GM12801 (cell line): ENCODE data around the gene SMYD2.

Experiments used
- TF ChIP-seq, protein P1 (sequence below): IDR thresholded peaks from one replicate; pipeline ENCODE4 v1.5.1; 2011; ENCODE audit warnings: control low read depth; ENCODE audit not compliant: insufficient read length; ENCODE audit errors: extremely low read depth

The SMYD2 gene

DNA sequence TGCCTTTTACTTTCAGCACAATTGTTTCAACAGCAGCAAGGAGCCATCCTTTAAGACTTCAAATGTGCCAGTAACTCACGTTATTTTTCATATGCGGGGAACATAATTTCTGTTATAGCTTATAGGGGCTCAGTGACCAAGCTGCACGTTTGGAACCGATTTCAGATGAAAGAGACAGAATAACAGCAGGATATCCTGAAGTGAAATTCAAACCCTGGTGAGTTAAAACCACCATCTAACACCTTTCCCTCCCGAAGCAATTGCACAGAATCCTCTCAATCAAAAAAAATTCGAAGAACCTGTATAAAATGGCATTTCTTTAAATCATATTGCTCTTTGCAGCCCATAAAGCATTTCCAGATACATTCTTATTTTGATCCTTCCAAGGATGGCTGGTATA lies 6.9 kb downstream of the SMYD2 start:
- TF ChIP-seq, protein P1, sequence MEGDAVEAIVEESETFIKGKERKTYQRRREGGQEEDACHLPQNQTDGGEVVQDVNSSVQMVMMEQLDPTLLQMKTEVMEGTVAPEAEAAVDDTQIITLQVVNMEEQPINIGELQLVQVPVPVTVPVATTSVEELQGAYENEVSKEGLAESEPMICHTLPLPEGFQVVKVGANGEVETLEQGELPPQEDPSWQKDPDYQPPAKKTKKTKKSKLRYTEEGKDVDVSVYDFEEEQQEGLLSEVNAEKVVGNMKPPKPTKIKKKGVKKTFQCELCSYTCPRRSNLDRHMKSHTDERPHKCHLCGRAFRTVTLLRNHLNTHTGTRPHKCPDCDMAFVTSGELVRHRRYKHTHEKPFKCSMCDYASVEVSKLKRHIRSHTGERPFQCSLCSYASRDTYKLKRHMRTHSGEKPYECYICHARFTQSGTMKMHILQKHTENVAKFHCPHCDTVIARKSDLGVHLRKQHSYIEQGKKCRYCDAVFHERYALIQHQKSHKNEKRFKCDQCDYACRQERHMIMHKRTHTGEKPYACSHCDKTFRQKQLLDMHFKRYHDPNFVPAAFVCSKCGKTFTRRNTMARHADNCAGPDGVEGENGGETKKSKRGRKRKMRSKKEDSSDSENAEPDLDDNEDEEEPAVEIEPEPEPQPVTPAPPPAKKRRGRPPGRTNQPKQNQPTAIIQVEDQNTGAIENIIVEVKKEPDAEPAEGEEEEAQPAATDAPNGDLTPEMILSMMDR, result no peak

DNA sequence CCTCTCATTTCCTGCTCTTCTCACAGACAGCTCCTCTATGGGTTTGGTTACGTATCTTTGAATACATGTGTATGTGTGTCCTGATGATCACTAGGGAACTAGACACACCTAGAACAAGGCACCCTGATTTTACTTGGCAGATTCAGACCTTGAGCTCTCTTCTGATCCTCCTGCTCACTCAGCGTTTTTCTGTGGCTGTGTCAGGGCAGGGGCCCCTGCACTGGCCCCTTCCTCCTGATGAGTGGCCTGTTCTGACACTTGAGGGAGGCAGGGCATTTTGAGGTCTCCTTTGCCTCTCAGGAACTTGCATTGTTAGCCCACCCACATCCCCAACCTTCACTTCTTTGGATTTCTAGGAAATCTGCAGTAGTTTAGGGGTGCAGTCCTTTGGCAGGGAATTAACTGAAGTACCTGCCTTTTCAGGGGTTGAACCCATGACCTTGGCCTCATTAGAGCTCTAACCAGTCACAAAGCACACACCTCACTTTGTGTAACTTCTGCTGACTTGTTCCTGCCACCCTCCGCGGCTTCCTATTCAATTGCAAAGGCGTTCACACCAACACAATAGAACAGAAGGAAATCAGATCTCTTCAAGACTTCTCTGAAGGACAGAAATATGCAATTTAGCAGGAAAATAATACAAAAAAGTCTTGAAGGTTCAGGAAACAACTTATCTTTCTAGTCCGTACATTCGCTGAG lies 8.8 kb downstream of the SMYD2 start:
- TF ChIP-seq, protein P1, result no peak

DNA sequence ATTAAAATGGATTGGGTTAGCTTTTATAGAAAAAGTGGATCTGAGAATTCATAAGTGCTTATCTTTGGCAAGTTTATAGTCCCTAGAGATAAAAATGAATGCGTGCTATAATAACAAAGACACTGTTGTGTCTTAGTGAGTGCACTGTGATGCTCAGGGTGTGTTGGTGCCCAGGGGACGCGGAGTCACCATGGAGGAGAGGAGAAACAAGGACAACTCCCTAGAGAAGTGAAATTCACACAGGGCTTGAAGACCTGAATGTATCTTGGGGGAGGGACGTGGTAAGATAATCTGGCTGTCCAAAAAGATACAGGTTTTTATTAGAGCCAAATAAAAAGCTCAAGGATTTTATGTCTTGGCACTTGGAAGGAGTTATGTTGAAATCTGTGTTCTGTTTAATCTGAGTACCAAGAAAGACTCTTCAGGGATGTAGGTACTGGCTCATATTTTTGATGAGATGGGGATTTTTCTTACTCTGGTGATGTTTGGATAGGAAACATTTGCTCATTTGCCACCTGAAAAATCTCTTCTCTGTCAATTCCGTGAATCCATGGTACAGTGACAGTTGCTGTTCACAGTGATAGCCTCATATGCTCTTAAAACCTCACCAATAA lies 9.6 kb downstream of the SMYD2 start:
- TF ChIP-seq, protein P1, result no peak

DNA sequence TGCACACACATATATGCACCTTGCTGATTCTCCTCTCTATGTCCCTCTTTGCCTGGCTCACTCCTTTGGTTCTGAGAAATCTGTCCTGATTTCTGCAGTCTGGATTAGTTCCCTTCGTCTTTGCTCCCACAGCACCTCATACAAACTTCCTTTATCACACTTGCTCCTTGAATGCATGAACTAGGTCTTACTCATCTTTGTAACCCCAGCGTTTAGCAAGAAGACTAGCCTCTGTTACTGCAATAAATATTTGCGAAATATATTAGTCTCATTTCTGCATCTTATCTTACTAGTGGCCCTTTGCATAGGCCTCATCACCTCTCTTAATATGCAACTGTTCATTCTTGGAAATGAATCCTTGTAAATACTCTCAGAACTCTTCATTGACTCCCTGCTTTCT lies 11.4 kb downstream of the SMYD2 start:
- TF ChIP-seq, protein P1, result no peak

DNA sequence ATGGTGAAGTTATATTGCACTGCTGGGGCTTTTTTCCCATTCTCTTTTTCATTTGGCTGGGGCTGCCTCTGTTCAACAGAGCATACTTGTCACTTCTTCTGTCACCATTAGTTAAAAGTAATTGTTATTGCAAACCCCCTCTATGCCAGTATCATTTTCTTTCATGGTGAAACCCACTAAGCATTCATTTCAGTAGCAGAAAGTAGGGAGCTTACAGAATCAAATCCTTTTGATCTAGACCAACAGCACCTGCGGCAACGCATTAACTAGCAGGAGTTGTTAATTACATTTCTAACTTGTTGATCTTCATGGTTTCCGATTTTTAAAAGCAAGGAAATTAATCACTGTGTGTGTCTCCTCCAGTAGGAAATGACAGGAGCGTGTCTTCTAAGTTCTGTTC lies 15.0 kb downstream of the SMYD2 start:
- TF ChIP-seq, protein P1, result no peak

DNA sequence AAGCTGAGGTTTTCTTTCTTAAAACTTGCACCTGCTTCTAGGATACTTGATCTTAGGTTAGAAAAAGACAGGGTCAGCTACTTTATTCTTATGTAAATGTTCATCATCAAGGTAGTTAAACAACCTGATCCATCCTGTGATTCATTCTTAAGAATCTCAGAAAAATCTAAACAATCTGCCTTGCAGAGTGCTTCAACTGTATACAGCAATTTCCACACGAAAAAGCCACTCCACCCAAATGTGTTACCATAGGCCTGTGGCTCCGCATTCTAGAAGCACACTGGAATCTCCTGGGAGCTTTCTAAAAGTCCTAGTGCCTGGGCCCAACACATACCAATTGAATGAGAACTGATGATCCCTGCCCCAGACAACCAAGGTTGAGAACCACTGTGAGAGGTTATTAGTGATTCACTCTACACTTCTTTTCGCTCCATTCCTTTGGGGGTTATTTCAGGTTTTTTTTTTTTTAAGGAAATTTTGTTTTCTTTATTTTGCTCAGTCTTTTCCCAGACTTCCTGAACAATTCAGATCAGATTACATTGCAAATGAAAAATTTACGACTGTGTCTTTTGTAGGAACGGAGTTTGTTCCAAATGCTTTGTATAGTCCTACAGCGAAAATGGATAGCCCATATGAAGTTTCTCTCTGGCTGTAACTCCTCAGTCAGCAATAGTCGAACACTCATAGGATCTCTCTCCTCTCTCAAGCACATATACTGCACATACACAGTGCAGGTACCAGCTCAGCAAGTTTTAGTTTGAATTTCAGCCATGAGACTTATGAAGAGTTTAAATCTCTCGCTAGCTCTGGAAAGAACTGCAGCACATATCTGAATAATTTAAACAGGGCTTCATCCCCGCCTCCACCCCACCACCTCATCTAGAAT lies 16.1 kb downstream of the SMYD2 start:
- TF ChIP-seq, protein P1, result no peak

DNA sequence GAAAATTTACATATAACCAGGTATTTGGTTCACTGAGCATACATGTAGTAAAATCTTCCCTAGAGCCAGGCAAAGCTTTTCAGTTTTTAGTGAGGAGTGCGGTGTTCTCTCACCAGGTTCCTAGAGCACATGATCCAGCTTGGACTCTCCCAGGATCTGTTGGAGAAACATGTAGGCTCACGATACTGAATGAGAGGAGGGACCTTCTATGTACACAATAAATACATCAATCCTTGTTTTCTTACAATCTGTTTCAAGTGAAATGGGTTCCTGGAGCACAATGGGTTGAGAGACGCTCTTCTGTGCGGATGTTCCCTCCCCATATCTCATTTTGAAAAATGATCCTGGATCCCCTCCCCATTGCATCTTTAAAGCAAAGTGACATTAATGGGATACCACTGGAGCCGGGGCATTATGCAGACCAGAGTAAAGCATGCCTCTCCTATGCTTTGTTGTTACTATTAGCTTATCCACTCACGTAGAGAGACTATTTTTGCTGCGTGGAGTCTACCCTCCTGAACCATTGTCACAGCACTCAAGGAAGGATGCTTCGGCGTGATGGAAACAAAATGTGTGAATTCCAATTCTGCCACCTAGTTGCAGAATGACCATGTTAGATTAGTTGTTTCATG lies 19.3 kb downstream of the SMYD2 start:
- TF ChIP-seq, protein P1, result no peak
